Breast epithelium (tissue), 3 donors: ENCODE measurements around the gene C1QTNF9B.

Experiments
- CTCF ChIP-seq, 3 donors: fragments of 450-650 bp; IDR thresholded peaks; one replicate each; pipeline ENCODE4 v1.5.1; 2016 to 2017; ENCODE audit warnings: antibody characterized with exemption in 3 of 3, mild to moderate bottlenecking in 3 of 3, moderate library complexity in 3 of 3
- POLR2A ChIP-seq: fragments of 450-650 bp; IDR thresholded peaks from one replicate; pipeline ENCODE4 v1.6.1; 2016; ENCODE audit warnings: antibody characterized with exemption, mild to moderate bottlenecking, moderate library complexity

- TF ChIP-seq POLR2A (no peak), CTCF (IDR thresholded peaks at IDR 0.05) (no peak)
Measured at GRCh38 chr13:23883255-23883654, 14.0 kb downstream of the C1QTNF9B start.
